Camera-type eye (tissue), 1 donor: Measurements from ENCODE around the gene FBLN7. TPM values are rescaled to one million over a fixed set of nuclear protein-coding genes. Genes with fewer than 3 reads are reported as not detected.

ENCODE experiments used
- total RNA-seq: library from RNA; depleted of rRNA; stranded (reverse); fragments of >200 nt; gene quantifications from one replicate; pipeline ENCODE4 v1.2.3, GENCODE V29; 2014

The FBLN7 gene
- 17.3 TPM for total RNA-seq

GRCh38 chr2:112138159-112139032 is at the start of gene FBLN7:
Gene FBLN7, plus strand, starts transcription at chr2:112138385. Its CDS starts 271 bp downstream, at chr2:112138656.

Other genes starting within 250 kb of the FBLN7 start
- 12.6 TPM for gene MERTK, start 239.8 kb upstream of the FBLN7 start, total RNA-seq
- 21.3 TPM for gene TMEM87B, start 83.1 kb upstream of the FBLN7 start, total RNA-seq
- gene ZC3H8, start 116.7 kb downstream of the FBLN7 start, total RNA-seq = 19.9 TPM
- gene ZC3H6, start 137.2 kb downstream of the FBLN7 start, total RNA-seq = 31.9 TPM